H1 (cell line): ENCODE data around the gene APLP2. TPM values are rescaled to one million over a fixed set of nuclear protein-coding genes. Genes with fewer than 3 reads are reported as not detected.

Experiments
- CTCF ChIA-PET: fragments of 300-600 bp; sonication (Branson Sonifier 250); formaldehyde crosslinking; loops from one replicate; lab custom pipeline; 2021; ENCODE audit not compliant: partially characterized antibody; lab: Charles Lee
- POLR2A ChIA-PET: fragments of 300-600 bp; sonication (Branson Sonifier 250); formaldehyde crosslinking; loops from one replicate; lab custom pipeline; 2021; ENCODE audit warnings: inconsistent platforms; ENCODE audit not compliant: partially characterized antibody; lab: Charles Lee
- DNase-seq, 2 experiments: peaks; one replicate each; pipeline versions ENCODE4 v3.0.0 to v3.0.0-alpha.2; 2010 to 2022; ENCODE audit warnings: low spot score in 2 of 2, low read depth in 1 of 2, mixed read lengths in 1 of 2
- FAIRE-seq: peaks from 2 replicates; lab custom pipeline; 2011; peaks lifted over from hg19 to GRCh38; lab: Jason Lieb, UNC
- H2AFZ ChIP-seq: 2 replicates; pipeline ENCODE4 v1.8.1; 2012; ENCODE audit warnings: low read length, inconsistent platforms
- H2AK5ac ChIP-seq: 2 replicates; pipeline ENCODE4 v1.6.1; 2013; ENCODE audit warnings: low read depth, low read length
- H2BK120ac ChIP-seq: replicated peaks from 2 replicates; pipeline ENCODE3; 2013; ENCODE audit warnings: low read depth, low read length, inconsistent platforms
- H2BK12ac ChIP-seq: 2 replicates; pipeline ENCODE4 v1.6.1; 2013; ENCODE audit warnings: low read depth, low read length
- H2BK15ac ChIP-seq: 2 replicates; pipeline ENCODE4 v1.6.1; 2013; ENCODE audit warnings: low read length
- H2BK20ac ChIP-seq: 2 replicates; pipeline ENCODE4 v1.6.1; 2013; ENCODE audit warnings: low read length
- H2BK5ac ChIP-seq: 2 replicates; pipeline ENCODE4 v1.6.1; 2013; ENCODE audit warnings: low read depth, low read length
- H3K14ac ChIP-seq: 2 replicates; pipeline ENCODE4 v1.6.1; 2013; ENCODE audit warnings: inconsistent platforms; ENCODE audit not compliant: insufficient read length
- H3K18ac ChIP-seq: 2 replicates; pipeline ENCODE4 v1.6.1; 2013; ENCODE audit warnings: low read length; ENCODE audit errors: extremely low read depth
- H3K23ac ChIP-seq: 2 replicates; pipeline ENCODE4 v1.6.1; 2013; ENCODE audit warnings: inconsistent platforms; ENCODE audit not compliant: insufficient read length
- H3K23me2 ChIP-seq: 2 replicates; pipeline ENCODE4 v1.6.1; 2013; ENCODE audit warnings: low read depth, low read length
- H3K27ac ChIP-seq: 2 replicates; pipeline ENCODE4 v1.6.1; 2011; ENCODE audit warnings: low read depth, low read length, inconsistent platforms
- H3K27me3 ChIP-seq, 4 experiments: replicated peaks in 1 of 4; 1 replicate in 1 of 4; 2 replicates in 3 of 4; pipeline versions ENCODE4 v1.6.1 to v1.8.1; 2011 to 2013; ENCODE audit warnings: low read length in 3 of 4, mild to moderate bottlenecking in 3 of 4, inconsistent platforms in 2 of 4, mixed read lengths in 2 of 4, moderate library complexity in 1 of 4; ENCODE audit not compliant: control insufficient read depth in 3 of 4, insufficient read depth in 3 of 4; ENCODE audit errors: extremely low read depth in 1 of 4
- H3K36me3 ChIP-seq, 4 experiments: 2 replicates each; pipeline versions ENCODE4 v1.6.1 to v1.8.1; 2011 to 2013; ENCODE audit warnings: mild to moderate bottlenecking in 4 of 4, low read length in 3 of 4, moderate library complexity in 2 of 4, control low read depth in 1 of 4, inconsistent platforms in 1 of 4; ENCODE audit not compliant: insufficient read depth in 4 of 4, control insufficient read depth in 2 of 4
- H3K4ac ChIP-seq: replicated peaks from 2 replicates; pipeline ENCODE3; 2013; ENCODE audit warnings: low read length, low read depth, mixed read lengths, inconsistent platforms; ENCODE audit not compliant: insufficient read length
- H3K4me1 ChIP-seq, 4 experiments: replicated peaks in 1 of 4; 1 replicate in 1 of 4; 2 replicates in 3 of 4; pipeline versions ENCODE4 v1.6.1 to v1.8.1; 2011 to 2013; ENCODE audit warnings: low read length in 3 of 4, inconsistent platforms in 2 of 4, mixed read lengths in 1 of 4; ENCODE audit not compliant: insufficient read depth in 4 of 4, control insufficient read depth in 3 of 4
- H3K4me2 ChIP-seq, 2 experiments: 2 replicates each; pipeline versions ENCODE4 v1.6.1 to v1.8.1; 2011 to 2013; ENCODE audit warnings: low read depth in 2 of 2, low read length in 2 of 2, control low read depth in 1 of 2, inconsistent platforms in 1 of 2, mild to moderate bottlenecking in 1 of 2; ENCODE audit not compliant: insufficient read depth in 1 of 2
- H3K4me3 ChIP-seq, 4 experiments: fragments of 200-600, 300-600 bp in 1 of 4; sonication (generic), shearing (Covaris generic), sonication (Bioruptor Twin) in 1 of 4; 2 replicates each; pipeline versions ENCODE4 v1.5.1 to v1.8.1; 2011 to 2016; ENCODE audit warnings: low read length in 4 of 4, low read depth in 3 of 4, control low read depth in 2 of 4, inconsistent platforms in 2 of 4, mild to moderate bottlenecking in 2 of 4, mixed read lengths in 1 of 4, moderate library complexity in 1 of 4; ENCODE audit not compliant: insufficient read depth in 2 of 4; ENCODE audit errors: extremely low read depth in 1 of 4
- H3K56ac ChIP-seq: replicated peaks from 2 replicates; pipeline ENCODE3; 2013; ENCODE audit warnings: low read depth, mild to moderate bottlenecking, mixed read lengths, low read length, inconsistent platforms; ENCODE audit not compliant: insufficient read length
- H3K79me1 ChIP-seq: 2 replicates; pipeline ENCODE4 v1.6.1; 2013; ENCODE audit warnings: low read depth, low read length, control low read depth
- H3K79me2 ChIP-seq, 2 experiments: 2 replicates each; pipeline versions ENCODE4 v1.6.1 to v1.8.1; 2012 to 2013; ENCODE audit warnings: low read length in 2 of 2, mild to moderate bottlenecking in 2 of 2, inconsistent platforms in 1 of 2; ENCODE audit not compliant: insufficient read depth in 2 of 2, control insufficient read depth in 1 of 2
- H3K9ac ChIP-seq, 4 experiments: replicated peaks in 1 of 4; 1 replicate in 1 of 4; 2 replicates in 3 of 4; pipeline versions ENCODE4 v1.6.1 to v1.8.1; 2011 to 2013; ENCODE audit warnings: low read depth in 3 of 4, low read length in 3 of 4, control low read depth in 2 of 4, mild to moderate bottlenecking in 2 of 4, moderate library complexity in 2 of 4, inconsistent platforms in 1 of 4; ENCODE audit errors: extremely low read depth in 1 of 4
- H3K9me3 ChIP-seq, 2 experiments: 2 replicates each; pipeline versions ENCODE4 v1.6.1 to v1.8.1; 2012 to 2013; ENCODE audit warnings: mild to moderate bottlenecking in 2 of 2, moderate library complexity in 2 of 2, control low read depth in 1 of 2, inconsistent platforms in 1 of 2, low read depth in 1 of 2, low read length in 1 of 2, mixed read lengths in 1 of 2; ENCODE audit not compliant: insufficient read depth in 2 of 2
- H4K20me1 ChIP-seq, 2 experiments: replicated peaks in 1 of 2; 2 replicates each; pipeline versions ENCODE3 to v1.8.1; 2011 to 2013; ENCODE audit warnings: inconsistent platforms in 2 of 2, low read length in 2 of 2, mild to moderate bottlenecking in 1 of 2; ENCODE audit not compliant: insufficient read depth in 2 of 2, control insufficient read depth in 1 of 2
- H4K5ac ChIP-seq: 2 replicates; pipeline ENCODE4 v1.6.1; 2013; ENCODE audit warnings: low read length, low read depth, mixed read lengths, inconsistent platforms; ENCODE audit not compliant: insufficient read length
- H4K8ac ChIP-seq: 2 replicates; pipeline ENCODE4 v1.8.0; 2013; ENCODE audit warnings: mild to moderate bottlenecking, moderate library complexity, low read length, inconsistent platforms; ENCODE audit not compliant: insufficient read depth; ENCODE audit errors: extremely low read depth
- H4K91ac ChIP-seq: replicated peaks from 2 replicates; pipeline ENCODE3; 2013; ENCODE audit warnings: low read length, mixed read lengths, inconsistent platforms; ENCODE audit not compliant: insufficient read length
- BACH1 ChIP-seq: IDR thresholded peaks from 2 replicates; pipeline ENCODE4 v1.6.1; 2012; ENCODE audit warnings: low read length, improper control_type of control experiment
- MAFK ChIP-seq: IDR thresholded peaks from 2 replicates; pipeline ENCODE4 v1.6.1; 2012; ENCODE audit warnings: low read depth, mild to moderate bottlenecking, improper control_type of control experiment, low read length
- RAD21 ChIP-seq, 2 experiments: IDR thresholded peaks in 1 of 2; conservative IDR thresholded peaks in 1 of 2; 2 replicates each; pipeline ENCODE4 v1.6.1; 2011; ENCODE audit warnings: low read depth in 2 of 2, low read length in 2 of 2, improper control_type of control experiment in 1 of 2, inconsistent platforms in 1 of 2, mild to moderate bottlenecking in 1 of 2, moderate library complexity in 1 of 2
- WGBS, 2 experiments: shearing (Covaris generic) in 1 of 2; methylation state at CpG; one replicate each; pipeline versions ENCODE4 v1.1.6 to v1.1.7; 2013 to 2015; ENCODE audit warnings: low lambda C conversion rate in 2 of 2, mixed read lengths in 2 of 2, inconsistent platforms in 1 of 2, low coverage in 1 of 2, missing lambda C conversion rate in 1 of 2; ENCODE audit not compliant: insufficient replicate concordance in 2 of 2, insufficient coverage in 1 of 2, insufficient read length in 1 of 2; ENCODE audit errors: extremely low coverage in 1 of 2, missing lambda C conversion rate in 1 of 2; 5-methylcytosine and 5-hydroxymethylcytosine counted together
- polyA plus RNA-seq, 7 experiments: library from polyadenylated mRNA; depleted of rRNA in 3 of 7; stranded (reverse) in 5 of 7; unstranded in 2 of 7; fragments of >200 nt in 5 of 7; fragments of 200-250 nt in 2 of 7; gene quantifications; 1 replicate in 5 of 7; 2 replicates in 1 of 7; 4 replicates in 1 of 7; pipeline versions ENCODE4 v1.2.1 to v1.2.3, GENCODE V29; 2011 to 2013; ENCODE audit warnings: missing spikeins in 2 of 7, mixed read lengths in 2 of 7
- total RNA-seq: library from RNA; stranded (reverse); fragmentation: NEBNext Ultra II Directional; extraction: Animal tissue kit (Norgen Biotek cat#: 25700); gene quantifications from 2 replicates; pipeline ENCODE4 v1.2.1, GENCODE V29; 2021
- TF ChIP-seq, protein P1 (sequence below): IDR thresholded peaks from 2 replicates; pipeline ENCODE4 v1.6.1; 2011; ENCODE audit warnings: low read depth, mild to moderate bottlenecking, low read length; ENCODE audit not compliant: insufficient read depth

The APLP2 gene
- total and polyA plus RNA-seq, 2 of the 8 experiments (the other 6 are each of a cell fraction or from before 2014, with no cell fraction given): 222 to 315 TPM

GRCh38 chr11:130037881-130038585 is 31.7 kb upstream of the APLP2 start:
- peaks cover 0 to 5% of the 10 kb centered on the region in 2 experiments; a peak in 1 of 4 replicates for H3K9me3 ChIP-seq
- no peak for DNase-seq
- H3K36me3 ChIP-seq: no peaks in the 10 kb centered on the region
- H4K91ac ChIP-seq: no peak overlapping the region
- no peaks in the 10 kb centered on the region for H3K79me1 ChIP-seq
- H3K23me2 ChIP-seq: no peaks in the 10 kb centered on the region
- 0 out of 2 replicates have a peak overlapping the region, but pooled peaks have one; percentile 39 for H2AK5ac ChIP-seq
- ChIA-PET POLR2A (interaction anchor here (0.6 to 1.4 kb wide), 4 partner anchors 21 to 89 kb away, joined by 3 to 5 read pairs (median 4); no protein-coding TSS in a partner anchor), CTCF (interaction anchor here (0.9 to 1.4 kb wide), 4 partner anchors 12 to 61 kb away, joined by 3 to 5 read pairs (median 3); no protein-coding TSS in a partner anchor)
- no peak overlapping the region for H3K27ac ChIP-seq
- H2BK20ac ChIP-seq: no peak overlapping the region
- no peak overlapping the region for H2BK12ac ChIP-seq
- 80% methylated on average over 7 of the region's 7 CpGs; no CpG with 5 or more reads in 1 of the 2 experiments for WGBS, 2 experiments
- H3K23ac ChIP-seq: no peak overlapping the region
- no peaks in the 10 kb centered on the region for H3K79me2 ChIP-seq
- H3K56ac ChIP-seq: no peak overlapping the region
- 0 out of 2 replicates have a peak overlapping the region, but pooled peaks have one; percentile 65 for H2AFZ ChIP-seq
- H3K14ac ChIP-seq: no peak overlapping the region
- H2BK120ac ChIP-seq: no peak overlapping the region
- H4K20me1 ChIP-seq: no peaks in the 10 kb centered on the region
- TF ChIP-seq MAFK (no peak), RAD21 (IDR thresholded peaks at IDR 0.05 in 1 of 2, conservative IDR thresholded peaks at IDR 0.05 in 1 of 2; ENCODE audit: low read depth in 2 of 2, low read length in 2 of 2) (peak in 1 of 2 experiments; percentile 3; a peak in 1 of 4 replicates), BACH1 (no peak)
- TF ChIP-seq, protein P1, sequence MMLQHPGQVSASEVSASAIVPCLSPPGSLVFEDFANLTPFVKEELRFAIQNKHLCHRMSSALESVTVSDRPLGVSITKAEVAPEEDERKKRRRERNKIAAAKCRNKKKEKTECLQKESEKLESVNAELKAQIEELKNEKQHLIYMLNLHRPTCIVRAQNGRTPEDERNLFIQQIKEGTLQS: no peak
- TF ChIP-seq, all 59 proteins: peak for 1
- H3K27me3 ChIP-seq: no peaks in the 10 kb centered on the region
- H3K9ac ChIP-seq: no peak overlapping the region
- no peak overlapping the region; the same call in 1 of the 2 replicates for H3K18ac ChIP-seq
- H3K4me3 ChIP-seq: no peak overlapping the region
- no peak overlapping the region; a peak in 1 of 4 replicates for H3K4me2 ChIP-seq
- no peak overlapping the region for H3K4ac ChIP-seq
- H4K8ac ChIP-seq: no peak overlapping the region
- no peak overlapping the region for H2BK15ac ChIP-seq
- FAIRE-seq: no peak
- H3K4me1 ChIP-seq: peaks cover 0 to 3% (median 1%) of the 10 kb centered on the region in 4 experiments; a peak in 2 of 7 replicates
- no peak overlapping the region for H2BK5ac ChIP-seq
- no peak overlapping the region for H4K5ac ChIP-seq
